K562 (cell line): ENCODE results near the gene NIPAL1. TPM values are rescaled to one million over a fixed set of nuclear protein-coding genes. Genes with fewer than 3 reads are reported as not detected.

ENCODE experiments used
- ATF4 ChIP-seq: fragments of 450-650 bp; formaldehyde crosslinking; IDR thresholded peaks from 2 replicates; pipeline ENCODE4 v1.4.0; 2022; ENCODE audit warnings: mild to moderate bottlenecking, moderate library complexity
- CBX2 ChIP-seq: fragments of 200-600 bp; sonication (generic); IDR thresholded peaks from one replicate; pipeline ENCODE4 v1.6.1; 2012; ENCODE audit warnings: mild to moderate bottlenecking, low read length, inconsistent platforms; ENCODE audit not compliant: insufficient read depth, poor library complexity, severe bottlenecking
- DMBX1 ChIP-seq: fragments of 250-450 bp; sonication (Bioruptor Pico); IDR thresholded peaks from 2 replicates; pipeline ENCODE4 v1.8.0; 2022; ENCODE audit warnings: inconsistent platforms, mild to moderate bottlenecking, moderate library complexity, borderline replicate concordance
- HES1 ChIP-seq: fragments of 450-650 bp; IDR thresholded peaks from 2 replicates; pipeline ENCODE4 v1.6.1; 2016; ENCODE audit warnings: low read depth, mild to moderate bottlenecking, moderate library complexity
- MTA1 ChIP-seq: fragments of 450-650 bp; IDR thresholded peaks from 2 replicates; pipeline ENCODE4 v1.6.1; 2017; ENCODE audit warnings: borderline replicate concordance
- NONO ChIP-seq, 2 experiments: fragments of 200-400 bp in 1 of 2; fragments of 450-650 bp in 1 of 2; formaldehyde crosslinking in 1 of 2; IDR thresholded peaks; 2 replicates each; pipeline ENCODE4 v1.6.1; 2017; ENCODE audit warnings: low read depth in 2 of 2, mild to moderate bottlenecking in 2 of 2, moderate library complexity in 2 of 2, low read length in 1 of 2
- PHF21A ChIP-seq: fragments of 450-650 bp; IDR thresholded peaks from 2 replicates; pipeline ENCODE4 v1.6.1; 2017; ENCODE audit warnings: low read depth, borderline replicate concordance
- STAG1 ChIP-seq: sonication (generic); formaldehyde crosslinking; IDR thresholded peaks from 2 replicates; pipeline ENCODE4 v1.5.0; 2020; ENCODE audit warnings: missing genetic modification reagents, borderline replicate concordance
- TOE1 ChIP-seq, 2 experiments: fragments of 450-650 bp in 1 of 2; sonication (generic) in 1 of 2; formaldehyde crosslinking in 1 of 2; IDR thresholded peaks; 2 replicates each; pipeline versions ENCODE4 v1.7.1 to v1.8.0; 2016 to 2022; ENCODE audit warnings: borderline replicate concordance in 2 of 2, mild to moderate bottlenecking in 2 of 2, antibody characterized with exemption in 1 of 2, inconsistent platforms in 1 of 2, low read depth in 1 of 2, missing genetic modification reagents in 1 of 2, moderate library complexity in 1 of 2
- ZNF431 ChIP-seq: sonication (generic); formaldehyde crosslinking; IDR thresholded peaks from 2 replicates; pipeline ENCODE4 v1.8.0; 2022; ENCODE audit warnings: mild to moderate bottlenecking, missing genetic modification reagents
- ZNF778 ChIP-seq: fragments of 450-650 bp; formaldehyde crosslinking; IDR thresholded peaks from 2 replicates; pipeline ENCODE4 v1.4.0; 2020; ENCODE audit warnings: mild to moderate bottlenecking, moderate library complexity
- polyA plus RNA-seq, 8 experiments: library from polyadenylated mRNA; depleted of rRNA in 4 of 8; stranded (reverse) in 5 of 8; unstranded in 3 of 8; fragments of >200 nt; fragmentation: Nextera tagmentation in 2 of 8; fragmentation: Illumina TruSeq in 1 of 8; extraction: Ambion mirVana in 2 of 8; extraction: Trizol in 1 of 8; gene quantifications; 2 replicates each; pipeline versions ENCODE4 v1.2.1 to v1.2.3, GENCODE V29; 2011 to 2014; ENCODE audit warnings: inconsistent platforms in 1 of 8, missing spikeins in 1 of 8
- total RNA-seq, 7 experiments: library from RNA; depleted of rRNA in 6 of 7; stranded (reverse); fragments of >200 nt in 6 of 7; fragmentation: Illumina TruSeq in 2 of 7; extraction: Trizol in 2 of 7; gene quantifications; 2 replicates each; pipeline versions ENCODE4 v1.2.1 to v1.2.3, GENCODE V29; 2011 to 2021; ENCODE audit warnings: low replicate concordance in 1 of 7

Gene NIPAL1
- total and polyA plus RNA-seq, 9 of the 15 experiments (the other 6 are each of a cell fraction or from before 2014, with no cell fraction given), result 0.03 to 0.43 (median 0.25) TPM

- TF ChIP-seq NONO (IDR thresholded peaks at IDR 0.05; ENCODE audit: low read depth in 2 of 2, low read length in 1 of 2), result no peak
- no peak for TF ChIP-seq HES1
- TF ChIP-seq ATF4 (CRISPR knock-in tag), result no peak
- no peak for TF ChIP-seq DMBX1
- no peak for TF ChIP-seq CBX2
- TF ChIP-seq ZNF778 (CRISPR knock-in tag), result no peak
- TF ChIP-seq MTA1, result no peak
- no peak for TF ChIP-seq PHF21A
- no peak for TF ChIP-seq ZNF431
- TF ChIP-seq TOE1 (IDR thresholded peaks at IDR 0.05; ENCODE audit: borderline replicate concordance), result no peak
- TF ChIP-seq TOE1 (CRISPR knock-in tag; IDR thresholded peaks at IDR 0.05; ENCODE audit: borderline replicate concordance, low read depth), result no peak
- no peak for TF ChIP-seq STAG1 (CRISPR knock-in tag)
Observed at GRCh38 chr4:48073567-48074103, 57.1 kb downstream of the NIPAL1 start (continued).
